Pons (tissue), 1 donor: ENCODE measurements around the gene BNC2.
A peak's percentile ranks its signal among the peaks of the same experiment; 100 is the strongest.
"Not testable (repeated sequence)": the region's sequence is repeated elsewhere in the genome, so short reads cannot be mapped to it uniquely, and the experiment has no call there.

ENCODE experiments used
- DNase-seq: peaks from one replicate; pipeline ENCODE4 v3.0.0-alpha.2; 2016; ENCODE audit warnings: low spot score

Gene BNC2

DNA sequence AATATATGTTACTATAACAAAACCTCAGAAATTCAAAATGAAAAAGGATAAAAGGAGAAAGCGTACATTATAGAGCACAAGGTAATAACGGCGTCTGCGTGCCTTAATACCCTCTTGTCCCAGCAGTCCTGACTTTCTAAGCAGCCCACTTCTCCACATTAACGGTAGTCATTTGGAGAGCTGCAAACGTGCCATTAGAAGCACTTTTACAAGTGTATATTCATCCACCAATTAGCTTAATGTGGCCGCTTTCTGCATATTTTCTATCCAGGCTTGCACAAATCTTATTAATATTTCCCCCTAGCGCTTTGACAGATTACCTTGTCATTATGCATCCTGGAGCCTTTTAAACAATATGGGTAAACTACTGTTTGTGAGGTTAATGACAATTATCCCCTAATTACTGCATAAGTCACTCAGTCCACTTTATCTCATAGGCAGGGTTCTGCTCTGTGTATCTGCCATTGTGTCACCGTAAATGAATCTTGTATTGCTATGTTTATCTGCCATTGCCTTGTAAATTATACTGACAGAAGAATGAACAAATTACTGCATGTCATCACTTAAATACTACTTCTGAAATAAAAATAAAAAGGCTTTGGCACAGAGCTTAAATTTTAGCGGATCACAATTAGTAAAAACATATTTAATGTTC is 421.3 kb downstream of the BNC2 start:
- no peak for DNase-seq

DNA sequence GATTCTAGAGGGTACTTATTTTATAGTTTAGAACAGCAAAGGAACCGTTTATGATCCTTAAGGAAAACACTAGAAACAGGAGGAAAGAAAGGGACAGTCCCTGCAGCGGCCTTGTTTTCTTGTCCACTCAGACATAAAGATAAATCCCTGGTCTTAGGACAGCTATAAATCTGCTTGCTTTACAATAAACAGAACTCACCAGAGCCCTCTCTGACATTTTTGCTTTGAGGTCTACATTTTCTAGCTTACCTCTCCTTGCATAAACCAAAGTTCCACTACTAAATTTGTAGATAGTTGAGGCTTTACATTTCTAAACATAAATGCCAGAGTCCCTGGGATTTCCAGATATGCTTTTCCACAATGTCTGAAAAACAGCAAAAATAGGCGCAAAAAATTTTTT is 422.5 kb downstream of the BNC2 start:
- no peak for DNase-seq

DNA sequence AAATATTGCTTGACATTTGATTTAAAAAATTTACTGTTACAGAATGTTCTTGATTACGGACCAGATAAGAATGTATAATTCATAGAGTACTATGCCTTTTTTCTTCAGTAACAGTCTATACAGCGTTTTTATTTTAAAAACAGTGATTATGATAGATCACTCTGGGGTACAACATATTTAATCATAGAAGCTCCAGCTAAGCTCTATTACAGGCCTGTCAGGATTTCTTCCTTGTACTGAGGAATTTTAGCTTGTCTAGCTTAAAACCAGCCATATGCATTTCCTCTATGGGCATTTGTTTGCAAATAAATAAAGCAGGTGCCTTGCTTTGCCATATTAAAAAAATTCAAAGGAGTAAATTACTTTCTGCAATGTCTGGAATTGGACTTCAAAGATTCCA is 423.8 kb downstream of the BNC2 start:
- no peak for DNase-seq

DNA sequence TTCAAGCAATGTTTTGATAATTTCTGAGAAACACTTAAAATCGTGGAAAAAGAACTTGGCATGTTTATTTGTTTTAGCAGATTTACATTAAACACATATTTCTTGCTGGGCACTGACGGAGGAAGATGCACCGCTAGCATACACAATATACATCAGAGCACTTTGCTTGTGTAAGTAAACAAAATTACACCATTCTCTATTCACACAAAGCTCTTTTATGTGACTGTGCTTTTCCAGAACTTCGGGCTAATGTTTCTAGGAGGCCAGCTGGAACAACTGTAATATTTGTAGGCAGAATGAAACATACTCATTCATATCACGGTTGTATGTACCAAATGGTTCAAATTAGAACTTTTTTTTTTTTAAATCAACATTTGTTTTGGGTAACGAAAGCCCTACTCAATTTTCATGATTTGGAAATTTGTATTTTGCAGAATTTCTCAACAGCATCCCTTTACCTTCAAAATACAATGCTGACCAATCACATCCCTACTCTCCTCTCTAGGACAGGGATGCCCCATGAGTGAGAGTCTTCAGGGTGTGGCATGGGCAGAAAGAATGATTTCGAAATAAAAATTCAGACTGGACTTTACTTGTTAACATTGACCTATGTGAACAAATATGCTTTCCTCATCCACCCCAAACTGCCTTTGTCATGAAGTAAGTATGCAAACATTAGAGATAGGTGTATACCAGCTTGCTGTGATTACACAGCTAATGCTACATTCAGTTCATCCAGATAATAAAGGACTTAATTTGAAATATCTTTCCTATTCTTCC is 425.1 kb downstream of the BNC2 start:
- peak; percentile 59 for DNase-seq

DNA sequence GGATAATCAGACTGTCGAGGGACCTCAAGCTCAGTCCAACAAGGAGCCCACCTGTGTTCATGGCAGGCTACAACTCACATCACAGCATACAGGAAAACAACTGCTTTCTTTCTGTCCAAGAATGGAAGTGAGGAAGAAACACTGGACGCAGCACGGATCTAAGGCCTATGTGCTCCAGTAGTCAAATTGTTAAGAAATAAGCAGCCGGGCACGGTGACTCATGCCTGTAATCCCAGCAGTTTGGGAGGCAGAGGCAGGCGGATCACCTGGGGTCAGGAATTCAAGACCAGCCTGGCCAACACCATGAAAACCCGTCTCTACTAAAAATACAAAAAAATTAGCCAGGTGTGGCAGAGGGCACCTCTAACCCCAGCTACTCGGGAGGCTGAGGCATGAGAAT is 427.8 kb downstream of the BNC2 start:
- DNase-seq = no peak

DNA sequence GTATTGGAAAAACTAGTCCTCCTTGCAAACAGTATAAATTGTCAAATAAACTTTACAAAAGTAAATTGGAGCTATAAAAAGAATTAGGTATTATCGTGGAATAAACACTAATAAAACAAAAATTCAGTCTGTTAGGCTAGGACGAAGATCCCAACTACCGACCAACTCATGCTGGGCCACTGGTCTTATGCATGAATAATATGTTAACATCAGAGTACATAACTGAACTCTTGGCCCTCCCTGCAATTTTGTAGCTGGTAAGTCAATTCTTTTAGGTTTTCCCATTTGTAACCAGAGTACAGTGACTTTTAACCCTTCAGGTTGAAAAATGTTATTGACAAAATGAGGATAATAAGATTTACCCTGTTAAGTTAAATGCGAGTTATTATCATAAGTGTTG is 428.7 kb downstream of the BNC2 start:
- DNase-seq = no peak

DNA sequence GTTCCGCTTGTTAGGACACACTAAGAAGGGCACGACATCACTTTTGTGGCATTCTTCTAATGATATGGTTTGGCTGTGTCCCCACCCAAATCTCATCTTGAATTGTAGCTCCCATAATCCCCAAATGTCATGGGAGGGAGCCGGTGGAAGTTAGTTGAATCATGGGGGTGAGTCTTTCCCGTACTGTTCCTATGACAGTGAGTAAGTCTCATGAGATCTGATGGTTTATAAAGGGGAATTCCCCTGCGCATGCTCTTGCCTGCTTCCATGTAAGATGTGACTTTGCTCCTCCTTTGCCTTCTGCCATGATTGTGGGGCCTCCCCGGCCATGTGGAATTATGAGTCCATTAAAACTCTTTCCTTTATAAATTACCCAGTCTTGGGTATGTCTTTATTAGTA is 431.6 kb downstream of the BNC2 start:
- not testable (repeated sequence) for DNase-seq

DNA sequence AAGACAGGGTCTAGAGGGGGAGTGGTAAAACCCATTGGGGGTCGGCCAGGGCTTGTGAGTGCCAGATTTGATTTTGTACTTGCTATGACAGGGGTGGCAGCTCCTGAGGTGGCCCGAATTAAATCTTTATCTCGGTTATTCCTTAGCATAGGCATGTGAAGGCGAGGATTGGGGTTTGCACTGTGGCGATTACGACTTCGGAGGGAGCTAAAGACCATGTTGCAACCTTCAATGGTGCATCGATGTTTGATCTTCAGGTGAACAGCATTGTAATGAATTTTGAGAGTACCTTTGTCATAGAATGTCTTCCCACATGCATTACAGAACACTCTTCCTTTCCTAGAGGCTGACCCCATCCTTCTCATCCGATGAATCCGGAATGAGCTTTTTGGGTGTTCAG is 433.9 kb downstream of the BNC2 start:
- DNase-seq = no peak

DNA sequence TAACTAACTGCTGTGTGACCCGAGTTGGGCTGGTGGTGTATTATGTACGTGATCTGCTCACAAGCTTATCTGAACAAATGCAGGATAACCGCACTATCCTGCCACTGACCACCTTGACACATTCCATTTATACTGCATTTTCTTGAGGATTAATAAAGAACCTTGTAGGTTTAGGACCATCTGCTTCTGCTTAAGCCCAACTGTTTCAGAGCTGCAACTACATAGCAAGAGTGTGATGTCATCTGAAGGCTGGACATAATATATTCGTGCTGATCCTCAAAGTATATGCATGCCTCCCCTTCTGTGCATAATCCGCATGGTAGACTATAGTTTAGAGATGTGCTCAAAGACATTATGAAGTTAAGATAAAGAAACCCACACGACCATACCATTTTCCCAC is 435.9 kb downstream of the BNC2 start:
- DNase-seq = no peak

DNA sequence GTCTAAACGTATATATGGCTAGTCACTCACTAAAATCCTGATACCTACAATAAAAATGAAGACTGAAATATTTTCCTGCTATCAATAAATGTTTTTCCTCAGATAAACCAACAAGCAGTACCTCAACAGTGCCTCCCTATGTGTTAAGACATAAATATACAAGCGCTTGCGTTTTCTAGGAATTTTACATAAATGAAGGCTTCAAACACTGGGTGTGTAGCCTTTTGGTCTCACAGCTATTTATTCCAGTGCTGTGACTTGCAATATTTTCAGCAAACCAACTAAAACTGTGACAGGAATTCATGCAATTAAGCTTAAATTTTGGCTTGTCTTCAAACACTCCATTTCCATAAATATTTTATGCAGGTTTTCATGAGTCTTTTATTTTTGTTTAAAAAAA is 437.0 kb downstream of the BNC2 start:
- DNase-seq = no peak

DNA sequence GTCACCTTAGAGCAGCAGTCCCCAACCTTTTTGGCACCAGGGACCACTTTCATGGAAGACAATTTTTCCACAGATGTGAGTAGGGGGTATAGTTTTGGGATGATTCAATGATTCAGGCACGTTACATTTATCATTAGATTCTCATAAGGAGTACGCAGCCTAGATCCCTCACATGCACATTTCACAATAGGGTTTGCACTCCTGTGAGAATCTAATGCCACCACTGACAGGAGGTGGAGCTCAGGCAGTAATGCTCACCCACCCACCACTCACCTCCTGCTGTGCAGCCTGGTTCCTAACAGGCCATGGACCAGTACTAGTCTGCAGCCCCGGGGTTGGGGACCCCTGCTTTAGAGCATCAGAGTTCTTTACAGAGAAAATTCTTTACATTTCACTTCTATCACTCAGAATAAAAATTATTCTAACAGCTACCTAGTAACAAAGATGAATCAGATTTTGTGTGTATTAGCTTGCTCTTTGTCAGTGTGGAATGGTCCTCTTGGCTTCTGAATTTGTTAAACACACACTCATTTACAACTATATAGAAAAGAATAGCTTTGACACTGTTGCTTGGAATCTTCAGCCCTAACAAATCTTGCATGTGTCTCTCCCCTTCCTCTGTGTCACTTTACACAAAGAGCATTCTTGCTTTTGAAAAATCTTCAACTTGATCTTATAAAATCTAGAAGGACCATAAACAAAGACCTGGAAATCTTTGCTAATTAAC is 438.6 kb downstream of the BNC2 start:
- no peak for DNase-seq

DNA sequence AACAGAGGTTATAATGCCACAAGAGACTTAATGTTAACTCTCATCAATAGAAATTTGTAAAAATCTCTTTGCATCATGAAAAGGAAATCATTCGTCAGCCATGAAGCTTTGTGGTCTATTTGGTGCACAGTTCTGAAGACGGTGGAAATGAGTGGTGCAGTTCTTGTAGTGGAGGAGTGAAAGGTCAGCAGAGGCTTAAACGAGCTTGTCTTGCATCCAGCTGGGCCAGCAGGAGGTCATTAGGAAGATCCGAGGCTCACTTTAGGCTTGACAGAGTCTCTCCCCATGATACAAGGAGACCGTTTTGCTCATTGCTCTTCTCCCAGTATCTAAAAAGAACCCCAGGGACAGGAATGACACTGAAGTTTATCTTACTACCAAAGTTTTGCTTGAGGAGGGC is 440.8 kb downstream of the BNC2 start:
- no peak for DNase-seq

DNA sequence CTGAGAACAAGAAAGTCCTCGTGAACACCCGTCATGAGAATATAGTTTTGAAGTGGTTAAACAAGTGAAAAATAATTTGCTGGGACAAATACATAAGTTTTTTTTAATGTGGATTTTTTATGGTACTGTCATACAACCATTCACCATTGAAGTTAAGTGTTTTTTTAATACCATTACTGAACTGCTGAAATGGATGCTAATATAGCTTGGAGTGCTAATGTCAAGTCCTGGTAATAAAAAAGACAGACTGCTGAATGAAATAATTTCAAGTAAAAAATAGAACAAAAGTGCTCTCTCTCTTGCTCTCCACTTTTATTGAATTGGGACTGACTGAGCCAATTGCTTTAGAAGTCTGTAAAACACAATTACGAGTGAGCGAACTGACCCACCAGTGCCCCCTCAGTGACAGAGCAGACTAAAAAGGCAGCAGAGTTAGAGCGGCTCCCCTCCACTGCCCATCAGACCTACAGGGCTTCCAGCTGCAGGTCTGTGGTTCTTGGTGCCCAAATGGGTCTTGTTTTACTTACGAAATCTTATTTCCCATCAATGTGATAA is 442.5 kb downstream of the BNC2 start:
- no peak for DNase-seq

DNA sequence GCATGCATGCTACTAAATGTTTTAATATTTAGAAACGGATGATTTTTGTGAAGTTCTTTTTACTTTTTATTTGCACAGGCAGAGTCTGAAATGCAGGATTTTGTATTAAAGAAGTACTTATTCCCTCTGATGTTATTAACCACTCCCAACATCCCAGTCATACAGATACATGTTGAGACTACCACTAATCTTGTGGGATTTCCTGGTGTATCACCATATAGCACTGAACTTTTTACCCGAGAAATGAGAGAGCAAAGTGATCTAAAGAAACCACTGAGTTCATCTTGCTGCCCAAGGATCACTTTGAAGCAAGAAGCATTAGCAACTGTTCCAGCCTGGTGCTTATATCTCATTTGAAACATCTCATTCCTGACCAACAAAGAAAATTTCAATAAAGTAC is 443.8 kb downstream of the BNC2 start:
- DNase-seq = no peak

DNA sequence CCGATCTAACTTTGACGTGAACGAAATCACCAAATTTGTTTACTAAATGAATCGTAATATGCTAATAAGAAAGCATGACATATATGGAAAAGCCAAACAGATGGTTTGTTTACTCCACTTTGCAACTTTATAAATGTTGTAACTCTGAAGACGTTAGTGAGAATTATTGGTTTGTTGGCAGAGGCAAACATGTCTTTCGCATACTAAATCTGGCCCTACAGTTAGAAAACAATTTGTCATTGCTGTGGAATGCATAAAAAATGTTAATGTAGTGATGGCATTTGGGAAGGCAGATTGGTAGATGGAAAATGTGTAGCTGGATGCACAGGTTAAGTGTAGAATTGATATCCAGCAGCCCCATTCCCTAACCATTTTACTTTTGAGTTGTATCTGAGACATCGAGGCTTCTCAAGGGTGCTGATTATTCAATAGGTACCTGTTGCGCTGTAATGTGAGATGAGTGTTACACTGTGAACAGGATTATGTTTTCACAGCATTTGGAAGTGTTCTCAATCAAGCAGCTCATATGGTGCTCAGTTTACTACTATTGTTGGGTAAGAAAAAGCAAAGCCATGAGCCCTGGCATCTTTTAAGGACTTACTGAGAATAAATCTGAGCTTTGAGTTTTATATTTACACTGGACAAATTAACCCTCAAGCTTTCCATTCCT is 444.8 kb downstream of the BNC2 start:
- DNase-seq = no peak

DNA sequence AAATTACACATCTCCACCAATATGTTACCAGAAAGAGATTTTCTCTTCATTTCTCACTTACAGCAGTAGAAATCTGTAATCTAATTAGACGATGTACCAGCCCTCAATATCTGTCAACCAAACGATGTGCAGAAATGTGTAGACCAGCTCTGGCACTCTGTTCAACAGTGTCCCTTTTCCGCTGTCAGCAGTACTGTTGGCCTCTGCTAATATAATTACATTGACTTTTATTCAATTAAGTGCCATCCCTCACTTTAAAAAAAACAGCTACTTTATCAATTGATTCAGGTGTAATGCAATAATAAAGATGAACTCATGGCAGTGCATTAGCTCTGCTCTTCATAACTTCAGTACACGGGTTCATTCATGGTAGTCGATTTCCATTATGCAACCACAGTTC is 448.4 kb downstream of the BNC2 start:
- no peak for DNase-seq

DNA sequence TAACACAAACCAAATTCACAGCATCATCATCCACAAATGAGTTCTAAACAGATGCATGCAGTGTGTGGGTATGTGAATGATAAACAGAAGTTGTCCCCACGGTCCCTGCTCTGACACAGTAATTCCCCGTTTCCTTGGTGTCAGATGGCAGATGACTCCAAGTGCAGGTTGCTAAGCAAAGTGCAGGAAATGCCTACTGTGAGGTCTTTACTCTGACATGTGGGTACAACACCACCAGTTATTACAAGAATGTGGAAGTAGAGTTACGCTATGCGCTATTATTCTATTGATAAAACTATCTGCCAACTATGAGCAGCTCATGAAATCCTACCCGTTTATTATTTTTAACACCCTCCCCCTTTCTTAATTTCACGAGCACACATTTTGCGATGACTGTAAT is 448.9 kb downstream of the BNC2 start:
- DNase-seq = no peak

DNA sequence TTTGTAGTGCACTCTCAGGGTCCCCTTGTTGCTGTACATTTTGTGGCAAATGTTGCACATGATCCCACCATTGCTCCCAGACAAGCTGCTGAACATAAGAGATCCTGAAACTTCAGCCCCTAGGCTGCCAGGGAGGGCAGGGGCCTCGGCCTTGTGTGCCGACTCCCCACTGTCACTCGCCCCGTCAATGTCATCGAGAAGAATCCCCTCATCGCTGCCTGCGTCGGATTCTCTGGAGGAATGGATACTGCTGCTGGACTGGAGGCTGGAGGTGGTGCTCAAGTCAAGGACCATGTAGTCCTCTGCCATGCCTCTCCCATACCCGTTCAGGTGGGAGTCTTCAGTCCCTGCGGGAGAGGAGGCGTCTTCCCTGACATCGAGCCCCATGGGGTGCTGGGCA is 451.3 kb downstream of the BNC2 start:
- DNase-seq = no peak

DNA sequence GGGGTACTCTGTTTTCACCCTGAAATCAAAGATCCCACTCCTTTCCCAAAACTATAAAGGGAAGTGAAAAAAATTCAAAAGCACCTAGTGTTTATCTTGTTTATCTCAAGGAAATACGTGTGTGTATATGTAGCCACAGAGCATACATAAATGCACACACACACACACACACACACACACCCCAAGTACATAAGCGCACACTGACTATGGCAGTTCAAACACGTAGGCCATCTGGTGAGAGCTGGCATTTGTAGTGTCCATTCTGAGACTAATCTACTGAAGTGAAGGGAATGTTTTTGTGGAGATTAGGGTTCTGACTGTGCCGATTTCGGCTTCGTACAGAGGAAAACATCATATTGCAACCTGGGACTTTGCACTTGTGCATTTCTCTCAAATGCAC is 451.7 kb downstream of the BNC2 start:
- no peak for DNase-seq

DNA sequence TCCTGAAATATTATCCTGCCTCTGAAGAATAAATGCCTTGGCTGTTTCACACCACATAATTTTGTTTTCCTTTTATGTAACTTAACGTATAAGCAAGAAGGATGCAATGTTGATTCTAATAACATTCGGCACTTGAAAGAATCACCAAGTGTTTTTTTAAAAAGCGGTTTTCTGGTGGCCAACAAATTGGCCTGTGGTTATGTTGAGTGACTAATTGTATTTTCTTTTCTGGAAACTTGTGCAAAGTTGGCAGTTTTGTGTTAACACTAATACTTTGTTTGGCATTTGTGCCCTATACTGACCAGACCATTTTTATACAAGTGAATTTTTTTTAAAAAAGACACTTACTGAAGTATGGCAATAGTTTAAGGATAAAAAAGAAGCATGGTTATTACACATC is 452.7 kb downstream of the BNC2 start:
- DNase-seq = no peak

DNA sequence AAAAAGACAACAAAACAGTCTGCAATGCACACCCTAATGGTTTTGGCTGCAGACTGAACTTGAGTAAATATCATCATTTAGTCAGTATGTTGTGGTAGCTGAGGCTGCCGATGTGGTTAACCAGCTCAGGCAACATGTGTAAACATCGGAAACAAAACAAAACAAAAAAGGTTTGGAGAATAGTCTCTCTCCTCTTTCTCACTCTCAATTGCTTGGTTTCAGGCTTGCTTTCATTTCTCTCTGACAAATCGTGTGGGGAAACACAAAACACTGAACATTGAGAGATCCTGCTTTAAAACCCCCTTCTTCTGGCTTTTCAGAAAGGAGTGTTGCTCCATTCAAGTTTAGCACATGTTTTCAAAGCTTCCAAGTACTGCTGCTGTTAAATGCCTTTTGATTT is 453.3 kb downstream of the BNC2 start:
- DNase-seq = peak; percentile 4

DNA sequence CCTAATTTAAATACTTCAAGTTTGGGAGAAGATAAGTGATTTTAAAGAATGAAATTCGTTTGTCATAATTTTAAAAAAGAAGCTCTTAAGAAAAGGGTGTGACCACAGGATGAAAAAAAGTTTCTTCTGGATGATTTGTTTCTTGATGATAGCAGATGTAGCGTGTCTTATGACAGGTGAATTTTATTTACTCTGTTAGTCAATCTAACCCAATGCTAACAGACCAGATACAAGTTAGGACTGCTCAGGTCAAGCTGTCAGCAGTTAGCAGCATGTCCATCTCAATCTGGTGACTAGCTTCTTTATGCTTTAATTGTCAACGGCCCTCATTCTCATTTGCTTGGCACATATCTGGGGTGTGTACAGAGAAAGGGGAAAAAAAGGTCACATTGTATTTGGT is 456.0 kb downstream of the BNC2 start:
- DNase-seq = no peak
